Testis (tissue), 2 donors: ENCODE measurements around the gene SNTG2.

Source experiments
- POLR2A ChIP-seq: fragments of 450-650 bp; IDR thresholded peaks from one replicate; pipeline ENCODE4 v1.6.1; 2017; ENCODE audit warnings: antibody characterized with exemption, mild to moderate bottlenecking, moderate library complexity
- TF ChIP-seq, protein P1 (sequence below), 3 experiments: fragments of 450-650 bp in 2 of 3; fragments of 200-600 bp in 1 of 3; sonication (generic) in 1 of 3; IDR thresholded peaks; one replicate each; pipeline ENCODE4 v1.5.1; 2016 to 2019; ENCODE audit warnings: antibody characterized with exemption in 3 of 3, mild to moderate bottlenecking in 2 of 3, moderate library complexity in 1 of 3

DNA sequence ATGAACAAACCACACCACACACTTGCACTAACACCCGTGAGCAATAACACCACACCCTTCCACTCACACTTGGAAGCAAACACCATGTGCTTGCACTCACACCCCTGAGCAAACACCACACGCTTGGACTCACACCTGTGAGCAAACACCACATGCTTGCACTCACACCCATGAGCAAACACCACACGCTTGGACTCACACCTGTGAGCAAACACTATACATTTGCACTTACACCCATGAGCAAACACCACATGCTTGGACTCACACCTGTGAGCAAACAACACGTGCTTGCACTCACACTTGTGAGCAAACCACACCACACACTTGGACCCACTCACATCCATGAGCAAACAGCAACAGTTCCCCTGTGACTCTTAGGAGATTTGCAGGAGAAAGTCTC lies 24.4 kb downstream of the SNTG2 start:
- TF ChIP-seq, protein P1, sequence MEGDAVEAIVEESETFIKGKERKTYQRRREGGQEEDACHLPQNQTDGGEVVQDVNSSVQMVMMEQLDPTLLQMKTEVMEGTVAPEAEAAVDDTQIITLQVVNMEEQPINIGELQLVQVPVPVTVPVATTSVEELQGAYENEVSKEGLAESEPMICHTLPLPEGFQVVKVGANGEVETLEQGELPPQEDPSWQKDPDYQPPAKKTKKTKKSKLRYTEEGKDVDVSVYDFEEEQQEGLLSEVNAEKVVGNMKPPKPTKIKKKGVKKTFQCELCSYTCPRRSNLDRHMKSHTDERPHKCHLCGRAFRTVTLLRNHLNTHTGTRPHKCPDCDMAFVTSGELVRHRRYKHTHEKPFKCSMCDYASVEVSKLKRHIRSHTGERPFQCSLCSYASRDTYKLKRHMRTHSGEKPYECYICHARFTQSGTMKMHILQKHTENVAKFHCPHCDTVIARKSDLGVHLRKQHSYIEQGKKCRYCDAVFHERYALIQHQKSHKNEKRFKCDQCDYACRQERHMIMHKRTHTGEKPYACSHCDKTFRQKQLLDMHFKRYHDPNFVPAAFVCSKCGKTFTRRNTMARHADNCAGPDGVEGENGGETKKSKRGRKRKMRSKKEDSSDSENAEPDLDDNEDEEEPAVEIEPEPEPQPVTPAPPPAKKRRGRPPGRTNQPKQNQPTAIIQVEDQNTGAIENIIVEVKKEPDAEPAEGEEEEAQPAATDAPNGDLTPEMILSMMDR (IDR thresholded peaks at IDR 0.05), result no peak
- no peak for TF ChIP-seq POLR2A
